ENCODE data around the gene NCS1. TPM values are rescaled to one million over a fixed set of nuclear protein-coding genes. Genes with fewer than 3 reads are reported as not detected.

NCS1 gene
- total and polyA plus RNA-seq, 2 of the 8 experiments (the other 6 are each of a cell fraction or from before 2014, with no cell fraction given): 34.7 to 47.6 TPM

DNA sequence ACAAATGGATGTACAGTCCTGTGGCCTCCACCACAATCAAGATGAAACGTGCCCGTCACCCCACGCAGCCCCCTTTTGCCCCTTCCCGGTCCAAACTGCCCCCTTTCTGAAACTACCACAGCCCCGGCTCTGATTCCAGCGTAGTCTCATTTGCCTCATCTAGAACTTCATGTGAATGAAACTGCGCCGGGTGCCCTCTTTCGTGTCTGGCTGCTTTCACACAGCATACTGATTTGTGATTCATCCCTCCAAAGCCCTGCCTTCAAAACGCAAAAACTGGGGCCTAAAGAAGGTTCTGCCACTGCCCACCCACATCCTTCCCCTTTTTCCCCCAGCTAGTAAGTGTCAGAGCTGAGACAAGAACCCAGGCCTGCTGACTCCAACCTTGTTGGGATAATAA is 31.5 kb upstream of the NCS1 start (continued):
- TF ChIP-seq, protein P1, sequence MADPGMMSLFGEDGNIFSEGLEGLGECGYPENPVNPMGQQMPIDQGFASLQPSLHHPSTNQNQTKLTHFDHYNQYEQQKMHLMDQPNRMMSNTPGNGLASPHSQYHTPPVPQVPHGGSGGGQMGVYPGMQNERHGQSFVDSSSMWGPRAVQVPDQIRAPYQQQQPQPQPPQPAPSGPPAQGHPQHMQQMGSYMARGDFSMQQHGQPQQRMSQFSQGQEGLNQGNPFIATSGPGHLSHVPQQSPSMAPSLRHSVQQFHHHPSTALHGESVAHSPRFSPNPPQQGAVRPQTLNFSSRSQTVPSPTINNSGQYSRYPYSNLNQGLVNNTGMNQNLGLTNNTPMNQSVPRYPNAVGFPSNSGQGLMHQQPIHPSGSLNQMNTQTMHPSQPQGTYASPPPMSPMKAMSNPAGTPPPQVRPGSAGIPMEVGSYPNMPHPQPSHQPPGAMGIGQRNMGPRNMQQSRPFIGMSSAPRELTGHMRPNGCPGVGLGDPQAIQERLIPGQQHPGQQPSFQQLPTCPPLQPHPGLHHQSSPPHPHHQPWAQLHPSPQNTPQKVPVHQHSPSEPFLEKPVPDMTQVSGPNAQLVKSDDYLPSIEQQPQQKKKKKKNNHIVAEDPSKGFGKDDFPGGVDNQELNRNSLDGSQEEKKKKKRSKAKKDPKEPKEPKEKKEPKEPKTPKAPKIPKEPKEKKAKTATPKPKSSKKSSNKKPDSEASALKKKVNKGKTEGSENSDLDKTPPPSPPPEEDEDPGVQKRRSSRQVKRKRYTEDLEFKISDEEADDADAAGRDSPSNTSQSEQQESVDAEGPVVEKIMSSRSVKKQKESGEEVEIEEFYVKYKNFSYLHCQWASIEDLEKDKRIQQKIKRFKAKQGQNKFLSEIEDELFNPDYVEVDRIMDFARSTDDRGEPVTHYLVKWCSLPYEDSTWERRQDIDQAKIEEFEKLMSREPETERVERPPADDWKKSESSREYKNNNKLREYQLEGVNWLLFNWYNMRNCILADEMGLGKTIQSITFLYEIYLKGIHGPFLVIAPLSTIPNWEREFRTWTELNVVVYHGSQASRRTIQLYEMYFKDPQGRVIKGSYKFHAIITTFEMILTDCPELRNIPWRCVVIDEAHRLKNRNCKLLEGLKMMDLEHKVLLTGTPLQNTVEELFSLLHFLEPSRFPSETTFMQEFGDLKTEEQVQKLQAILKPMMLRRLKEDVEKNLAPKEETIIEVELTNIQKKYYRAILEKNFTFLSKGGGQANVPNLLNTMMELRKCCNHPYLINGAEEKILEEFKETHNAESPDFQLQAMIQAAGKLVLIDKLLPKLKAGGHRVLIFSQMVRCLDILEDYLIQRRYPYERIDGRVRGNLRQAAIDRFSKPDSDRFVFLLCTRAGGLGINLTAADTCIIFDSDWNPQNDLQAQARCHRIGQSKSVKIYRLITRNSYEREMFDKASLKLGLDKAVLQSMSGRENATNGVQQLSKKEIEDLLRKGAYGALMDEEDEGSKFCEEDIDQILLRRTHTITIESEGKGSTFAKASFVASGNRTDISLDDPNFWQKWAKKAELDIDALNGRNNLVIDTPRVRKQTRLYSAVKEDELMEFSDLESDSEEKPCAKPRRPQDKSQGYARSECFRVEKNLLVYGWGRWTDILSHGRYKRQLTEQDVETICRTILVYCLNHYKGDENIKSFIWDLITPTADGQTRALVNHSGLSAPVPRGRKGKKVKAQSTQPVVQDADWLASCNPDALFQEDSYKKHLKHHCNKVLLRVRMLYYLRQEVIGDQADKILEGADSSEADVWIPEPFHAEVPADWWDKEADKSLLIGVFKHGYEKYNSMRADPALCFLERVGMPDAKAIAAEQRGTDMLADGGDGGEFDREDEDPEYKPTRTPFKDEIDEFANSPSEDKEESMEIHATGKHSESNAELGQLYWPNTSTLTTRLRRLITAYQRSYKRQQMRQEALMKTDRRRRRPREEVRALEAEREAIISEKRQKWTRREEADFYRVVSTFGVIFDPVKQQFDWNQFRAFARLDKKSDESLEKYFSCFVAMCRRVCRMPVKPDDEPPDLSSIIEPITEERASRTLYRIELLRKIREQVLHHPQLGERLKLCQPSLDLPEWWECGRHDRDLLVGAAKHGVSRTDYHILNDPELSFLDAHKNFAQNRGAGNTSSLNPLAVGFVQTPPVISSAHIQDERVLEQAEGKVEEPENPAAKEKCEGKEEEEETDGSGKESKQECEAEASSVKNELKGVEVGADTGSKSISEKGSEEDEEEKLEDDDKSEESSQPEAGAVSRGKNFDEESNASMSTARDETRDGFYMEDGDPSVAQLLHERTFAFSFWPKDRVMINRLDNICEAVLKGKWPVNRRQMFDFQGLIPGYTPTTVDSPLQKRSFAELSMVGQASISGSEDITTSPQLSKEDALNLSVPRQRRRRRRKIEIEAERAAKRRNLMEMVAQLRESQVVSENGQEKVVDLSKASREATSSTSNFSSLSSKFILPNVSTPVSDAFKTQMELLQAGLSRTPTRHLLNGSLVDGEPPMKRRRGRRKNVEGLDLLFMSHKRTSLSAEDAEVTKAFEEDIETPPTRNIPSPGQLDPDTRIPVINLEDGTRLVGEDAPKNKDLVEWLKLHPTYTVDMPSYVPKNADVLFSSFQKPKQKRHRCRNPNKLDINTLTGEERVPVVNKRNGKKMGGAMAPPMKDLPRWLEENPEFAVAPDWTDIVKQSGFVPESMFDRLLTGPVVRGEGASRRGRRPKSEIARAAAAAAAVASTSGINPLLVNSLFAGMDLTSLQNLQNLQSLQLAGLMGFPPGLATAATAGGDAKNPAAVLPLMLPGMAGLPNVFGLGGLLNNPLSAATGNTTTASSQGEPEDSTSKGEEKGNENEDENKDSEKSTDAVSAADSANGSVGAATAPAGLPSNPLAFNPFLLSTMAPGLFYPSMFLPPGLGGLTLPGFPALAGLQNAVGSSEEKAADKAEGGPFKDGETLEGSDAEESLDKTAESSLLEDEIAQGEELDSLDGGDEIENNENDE (IDR thresholded peaks at IDR 0.05; ENCODE audit: insufficient replicate concordance, low read length): no peak
- no peak for TF ChIP-seq ZNF274 (IDR thresholded peaks at IDR 0.05; ENCODE audit: borderline replicate concordance, extremely low read depth, low read length)
- TF ChIP-seq SP2 (IDR thresholded peaks at IDR 0.05; ENCODE audit: low read length): no peak
- TF ChIP-seq, protein P2, sequence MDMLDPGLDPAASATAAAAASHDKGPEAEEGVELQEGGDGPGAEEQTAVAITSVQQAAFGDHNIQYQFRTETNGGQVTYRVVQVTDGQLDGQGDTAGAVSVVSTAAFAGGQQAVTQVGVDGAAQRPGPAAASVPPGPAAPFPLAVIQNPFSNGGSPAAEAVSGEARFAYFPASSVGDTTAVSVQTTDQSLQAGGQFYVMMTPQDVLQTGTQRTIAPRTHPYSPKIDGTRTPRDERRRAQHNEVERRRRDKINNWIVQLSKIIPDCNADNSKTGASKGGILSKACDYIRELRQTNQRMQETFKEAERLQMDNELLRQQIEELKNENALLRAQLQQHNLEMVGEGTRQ (IDR thresholded peaks at IDR 0.05; ENCODE audit: low read length): no peak
- TF ChIP-seq CREB1 (IDR thresholded peaks at IDR 0.05): no peak
- no peak for TF ChIP-seq CHD1 (IDR thresholded peaks at IDR 0.05; ENCODE audit: low read depth, low read length)
- no peak for TF ChIP-seq SP1 (IDR thresholded peaks at IDR 0.05; ENCODE audit: low read depth, low read length)
- TF ChIP-seq HDAC6 (IDR thresholded peaks at IDR 0.05; ENCODE audit: low read depth, low read length): no peak
- no peak for TF ChIP-seq BCL11A (IDR thresholded peaks at IDR 0.05; ENCODE audit: low read depth in 2 of 2, low read length in 2 of 2)
- no peak for TF ChIP-seq EGR1 (IDR thresholded peaks at IDR 0.05; ENCODE audit: borderline replicate concordance, low read depth, low read length)
- no peak for TF ChIP-seq CTBP2 (IDR thresholded peaks at IDR 0.05; ENCODE audit: borderline replicate concordance, insufficient read depth, insufficient read length, low read length)
- TF ChIP-seq SIX5 (IDR thresholded peaks at IDR 0.05; ENCODE audit: low read depth, low read length): no peak

Data from H1 (cell line).